GM19239 (cell line): ENCODE data around the gene TOMT.

Experiments
- DNase-seq: peaks from one replicate; pipeline ENCODE4 v3.0.0; 2011; ENCODE audit warnings: low spot score; ENCODE audit not compliant: insufficient read length
- FAIRE-seq: peaks from 2 replicates; lab custom pipeline; 2011; peaks lifted over from hg19 to GRCh38; lab: Jason Lieb, UNC

Gene TOMT, protein sequence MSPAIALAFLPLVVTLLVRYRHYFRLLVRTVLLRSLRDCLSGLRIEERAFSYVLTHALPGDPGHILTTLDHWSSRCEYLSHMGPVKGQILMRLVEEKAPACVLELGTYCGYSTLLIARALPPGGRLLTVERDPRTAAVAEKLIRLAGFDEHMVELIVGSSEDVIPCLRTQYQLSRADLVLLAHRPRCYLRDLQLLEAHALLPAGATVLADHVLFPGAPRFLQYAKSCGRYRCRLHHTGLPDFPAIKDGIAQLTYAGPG

DNA sequence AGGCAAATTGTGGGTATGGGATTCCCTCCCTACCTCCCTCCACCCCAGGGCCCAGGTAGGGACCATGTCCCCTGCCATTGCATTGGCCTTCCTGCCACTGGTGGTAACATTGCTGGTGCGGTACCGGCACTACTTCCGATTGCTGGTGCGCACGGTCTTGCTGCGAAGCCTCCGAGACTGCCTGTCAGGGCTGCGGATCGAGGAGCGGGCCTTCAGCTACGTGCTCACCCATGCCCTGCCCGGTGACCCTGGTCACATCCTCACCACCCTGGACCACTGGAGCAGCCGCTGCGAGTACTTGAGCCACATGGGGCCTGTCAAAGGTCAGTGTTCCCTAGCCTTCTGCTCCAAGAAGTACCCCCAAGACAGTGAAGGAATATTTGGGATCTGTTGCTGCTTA, at the start of gene TOMT:
TOMT (plus strand) TSS at position 37 of the 400 bp plus-strand sequence; CDS start at position 65, 28 bp downstream.
- DNase-seq (no peak), FAIRE-seq (no peak)

DNA sequence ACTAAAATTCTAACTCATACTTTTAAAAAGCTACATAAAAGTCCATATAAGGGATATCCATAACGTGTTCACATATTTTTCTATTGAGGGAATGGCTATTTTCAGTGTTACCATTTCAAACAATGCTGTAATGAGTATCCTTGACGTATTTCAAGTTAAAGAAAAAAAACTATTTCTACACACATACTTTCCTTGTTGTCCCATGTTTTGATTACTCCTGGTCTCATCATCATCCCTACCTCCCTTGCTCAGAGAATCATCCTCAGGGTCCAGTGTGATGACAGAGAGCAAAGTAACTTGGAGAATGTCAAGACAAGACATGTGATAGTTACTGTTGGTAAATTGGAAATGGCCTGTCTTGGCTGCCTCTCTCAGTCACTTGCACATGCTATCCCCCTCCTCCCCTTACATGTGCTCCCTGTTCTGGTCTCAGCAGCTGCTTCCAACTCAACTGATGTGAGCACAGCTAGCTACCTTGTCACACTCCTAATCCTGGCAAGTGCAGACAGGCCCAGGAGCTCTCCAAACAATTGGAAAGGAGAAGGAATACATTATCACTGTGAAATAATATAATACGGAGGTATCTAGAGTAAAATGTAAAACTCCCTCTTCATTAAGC, 47.2 kb upstream of the TOMT start:
- DNase-seq (no peak), FAIRE-seq (no peak)

DNA sequence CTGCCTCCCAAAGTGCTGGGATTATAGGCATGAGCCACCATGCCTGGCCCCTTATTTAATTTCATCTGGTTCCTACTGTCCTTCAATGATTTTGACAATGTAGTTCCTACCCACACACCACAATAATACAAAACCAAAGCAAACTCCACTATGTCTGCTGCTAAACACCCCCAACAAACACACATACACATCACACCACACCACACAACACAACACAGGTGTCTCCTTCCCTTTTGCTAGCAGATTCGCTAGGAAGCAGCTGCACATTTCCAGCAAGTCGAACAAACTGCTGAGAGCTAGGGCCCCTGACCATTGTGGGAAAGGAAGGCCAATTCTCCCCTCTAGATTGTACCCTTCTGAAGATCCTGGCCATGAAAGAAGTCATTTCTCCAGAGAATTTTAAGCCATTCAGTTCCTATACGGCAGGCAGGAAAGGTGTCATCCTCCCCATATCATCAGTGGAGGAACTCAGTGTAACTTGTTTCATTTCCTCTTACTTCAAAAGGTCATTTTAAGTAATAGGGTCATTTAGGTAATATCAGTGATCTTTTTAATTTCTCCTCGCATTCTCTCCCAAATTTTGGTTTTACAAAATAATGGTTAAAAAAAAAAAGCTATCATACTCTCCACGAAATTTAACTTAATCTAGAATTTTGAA, 43.9 kb upstream of the TOMT start:
- FAIRE-seq (no peak), DNase-seq (no peak)

DNA sequence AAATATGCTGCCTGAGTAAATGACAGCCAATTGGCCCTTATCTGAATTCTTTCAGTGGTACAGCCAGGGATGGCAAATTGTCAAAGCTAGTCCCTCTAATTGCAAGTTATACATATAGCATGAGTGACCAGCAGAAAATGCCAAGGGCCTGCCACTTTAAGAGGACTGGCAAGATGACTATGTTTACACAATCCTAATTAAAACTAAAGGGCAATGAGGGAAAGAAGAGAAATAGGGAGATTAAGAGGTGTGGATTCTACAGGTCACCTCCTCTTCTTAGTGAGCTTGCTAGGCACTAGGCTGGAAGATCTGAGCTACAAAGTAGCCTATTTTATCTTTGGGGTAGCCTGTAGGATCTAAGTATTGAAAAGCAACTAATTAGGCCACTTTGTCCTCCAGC, 38.9 kb upstream of the TOMT start:
- FAIRE-seq = no peak

DNA sequence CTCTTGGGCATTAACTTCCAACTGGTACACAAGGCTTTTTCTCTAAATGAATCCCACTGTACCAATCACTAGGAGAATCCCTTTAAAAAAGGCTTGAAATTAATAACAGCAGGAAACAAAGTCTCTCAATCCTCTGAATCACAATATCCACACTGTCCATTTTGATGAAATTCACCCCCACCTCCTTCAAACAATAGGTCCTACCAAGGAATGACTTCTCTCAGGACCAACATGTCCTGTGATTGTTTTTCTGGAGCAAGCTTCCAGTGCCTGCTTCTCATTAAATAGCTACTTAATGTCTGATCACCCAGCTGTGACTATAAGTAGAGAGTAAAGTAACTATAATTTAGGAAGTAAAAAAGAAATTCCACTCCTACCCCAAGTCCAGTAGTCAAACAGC, 38.5 kb upstream of the TOMT start:
- DNase-seq (no peak), FAIRE-seq (peak; percentile 4)

More for the DNA sequence above, 38.9 kb upstream of the TOMT start:
- no peak for DNase-seq

DNA sequence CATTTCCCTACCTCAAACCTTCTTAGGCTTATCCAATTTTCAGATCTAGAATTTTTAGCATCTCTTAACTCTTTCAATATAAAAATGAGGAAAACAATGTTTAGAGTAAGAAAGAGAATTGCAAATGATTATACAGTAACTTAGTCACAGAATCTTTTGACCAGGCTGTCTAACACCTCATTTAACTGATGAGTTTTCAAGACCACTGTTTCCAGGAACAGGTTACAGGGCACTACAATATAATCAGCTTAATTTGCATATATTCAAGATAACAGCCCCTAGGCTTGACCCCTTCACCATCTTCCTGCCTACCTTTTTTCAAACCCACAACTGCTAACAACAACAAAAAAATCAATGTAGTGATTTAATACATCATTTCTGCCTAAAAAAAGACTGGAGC, 38.0 kb upstream of the TOMT start:
- no peak for FAIRE-seq

DNA sequence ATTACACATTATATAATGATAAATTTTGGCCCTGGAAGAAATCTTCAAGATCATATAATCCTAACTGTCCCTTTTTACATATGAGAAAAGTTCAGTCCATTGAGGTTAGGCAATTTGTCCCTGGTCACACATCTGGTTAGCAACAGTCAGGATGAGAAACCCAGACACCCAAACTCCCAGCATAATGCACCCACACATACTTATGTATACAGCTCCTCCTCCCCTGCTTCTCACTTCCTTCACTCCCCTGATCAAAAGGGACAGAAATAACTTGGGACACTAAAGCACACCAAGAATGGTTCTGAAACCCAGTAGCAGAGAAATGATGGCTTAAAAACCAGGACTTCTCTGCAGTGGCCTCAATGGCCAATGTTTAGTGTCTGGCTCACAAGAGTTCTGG, 36.5 kb upstream of the TOMT start:
- FAIRE-seq = peak; percentile 14
- DNase-seq = no peak

More for the DNA sequence above, 38.0 kb upstream of the TOMT start:
- no peak for DNase-seq

DNA sequence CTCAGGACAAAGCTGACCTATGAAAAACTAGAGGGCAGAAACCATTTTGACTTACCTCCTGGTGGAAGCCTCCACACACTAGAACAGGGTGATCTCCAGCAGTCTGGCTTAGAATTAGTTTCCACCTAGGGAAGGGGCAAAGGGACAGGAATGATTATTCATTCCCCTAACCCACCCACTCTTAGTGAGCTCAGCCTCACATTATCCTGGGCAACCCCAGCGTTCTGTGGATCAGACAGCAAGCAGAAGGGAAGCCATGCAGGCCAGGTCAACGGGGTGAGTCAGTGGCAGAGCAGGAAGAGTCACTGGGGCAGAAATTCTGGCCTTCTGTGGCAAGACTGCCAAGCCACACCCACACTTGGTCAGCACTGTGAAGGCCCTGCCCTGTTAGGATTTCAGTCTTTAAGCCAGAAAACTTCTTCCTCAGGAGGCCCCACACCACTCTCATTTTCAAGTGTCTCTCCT, 35.9 kb upstream of the TOMT start:
- DNase-seq = no peak
- FAIRE-seq = peak; percentile 81

DNA sequence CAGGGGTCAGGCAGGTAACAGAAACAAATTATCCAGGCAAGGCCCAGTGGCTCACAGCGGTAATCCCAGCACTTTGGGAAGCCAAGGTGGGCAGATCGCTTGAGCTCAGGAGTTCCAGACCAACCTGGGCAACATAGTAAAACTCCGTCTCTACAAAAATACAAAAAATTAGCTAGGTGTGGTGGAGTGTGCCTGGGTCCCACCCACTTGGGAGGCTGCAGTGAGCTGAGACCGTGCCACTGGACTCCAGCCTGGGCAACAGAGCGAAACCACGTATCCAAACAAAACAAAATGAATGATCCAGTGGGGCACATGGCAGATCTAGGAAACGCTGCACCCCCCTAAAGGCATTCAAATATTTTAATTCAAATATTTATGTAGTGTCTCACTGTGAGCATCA, 35.2 kb upstream of the TOMT start:
- no peak for DNase-seq
- no peak for FAIRE-seq

DNA sequence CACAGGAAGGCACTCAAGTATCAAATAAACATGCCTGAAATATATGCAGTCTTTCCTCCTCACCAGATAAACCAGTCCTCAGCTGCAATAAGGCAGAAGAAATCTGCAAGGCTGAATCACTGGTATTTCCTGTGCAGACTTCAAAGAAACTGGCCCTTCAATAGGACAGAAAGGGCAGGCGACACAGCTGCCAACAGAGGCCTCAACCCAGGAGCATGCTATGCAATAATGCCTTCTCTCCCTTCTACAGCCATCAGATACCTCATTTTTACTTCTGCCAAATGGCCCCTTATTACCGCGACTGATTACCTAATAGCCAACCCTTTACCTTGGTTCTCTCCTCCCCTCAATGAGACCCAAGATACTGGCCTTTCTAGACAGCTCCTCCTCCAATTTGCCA, 33.4 kb upstream of the TOMT start:
- DNase-seq = no peak
- FAIRE-seq = no peak

DNA sequence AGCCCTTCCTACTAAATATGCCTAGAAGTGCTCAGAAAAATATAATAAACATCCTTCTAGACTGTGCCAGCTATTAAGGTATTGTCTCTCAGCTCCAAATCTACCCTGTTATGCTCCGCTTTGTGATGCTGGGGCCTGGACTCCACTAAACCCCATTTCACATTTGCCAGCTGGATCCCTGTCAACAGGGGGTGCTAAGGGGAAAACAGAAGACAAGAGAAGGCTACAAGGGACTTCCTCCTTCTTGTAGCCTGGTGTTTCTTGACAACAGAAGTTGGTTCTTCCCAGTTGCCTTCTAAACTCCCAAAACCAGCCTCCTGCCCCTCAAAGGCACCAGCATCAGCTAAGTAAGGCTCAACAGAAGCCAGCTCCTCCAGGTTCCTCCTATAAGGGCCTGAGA, 30.6 kb upstream of the TOMT start:
- DNase-seq (no peak), FAIRE-seq (no peak)

DNA sequence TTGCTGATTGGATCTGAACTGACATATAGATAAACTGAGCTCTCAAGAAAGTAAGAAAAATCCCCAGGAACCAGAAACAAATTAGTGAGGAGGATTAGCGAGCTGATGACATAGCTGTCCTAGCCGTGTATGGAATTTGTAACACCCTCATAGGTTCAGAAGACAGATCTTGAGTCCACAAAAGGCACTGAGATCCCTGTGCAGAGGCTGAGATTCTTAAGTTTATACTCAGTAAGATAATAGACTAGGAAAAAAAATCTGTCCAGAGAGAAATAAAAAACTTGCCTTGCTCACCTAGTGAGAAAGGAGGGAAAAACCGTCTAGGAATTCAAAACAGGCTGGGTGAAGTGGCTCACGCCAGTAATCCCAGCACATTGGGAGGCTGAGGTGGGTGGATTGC, 30.0 kb upstream of the TOMT start:
- DNase-seq = no peak
- FAIRE-seq = no peak

DNA sequence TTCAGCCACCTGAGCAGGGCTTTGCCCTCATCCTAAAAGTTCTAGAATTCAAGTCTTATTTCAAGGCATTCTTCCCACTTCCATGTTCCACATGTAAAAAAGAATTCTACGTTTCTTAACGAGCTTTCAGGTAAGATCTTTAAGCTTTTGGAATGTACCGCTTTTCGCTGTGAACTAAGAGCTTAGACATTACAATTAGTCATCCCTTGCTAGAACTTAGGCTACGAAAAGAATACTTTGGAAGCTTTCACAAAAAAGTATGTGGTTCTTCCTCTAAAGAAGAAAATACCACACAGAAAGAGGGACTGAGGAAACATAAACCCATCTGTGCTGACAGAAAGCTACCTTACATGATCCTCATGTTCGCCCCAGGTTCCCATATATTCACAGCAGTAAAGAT, 27.2 kb upstream of the TOMT start:
- no peak for FAIRE-seq
- DNase-seq = no peak

DNA sequence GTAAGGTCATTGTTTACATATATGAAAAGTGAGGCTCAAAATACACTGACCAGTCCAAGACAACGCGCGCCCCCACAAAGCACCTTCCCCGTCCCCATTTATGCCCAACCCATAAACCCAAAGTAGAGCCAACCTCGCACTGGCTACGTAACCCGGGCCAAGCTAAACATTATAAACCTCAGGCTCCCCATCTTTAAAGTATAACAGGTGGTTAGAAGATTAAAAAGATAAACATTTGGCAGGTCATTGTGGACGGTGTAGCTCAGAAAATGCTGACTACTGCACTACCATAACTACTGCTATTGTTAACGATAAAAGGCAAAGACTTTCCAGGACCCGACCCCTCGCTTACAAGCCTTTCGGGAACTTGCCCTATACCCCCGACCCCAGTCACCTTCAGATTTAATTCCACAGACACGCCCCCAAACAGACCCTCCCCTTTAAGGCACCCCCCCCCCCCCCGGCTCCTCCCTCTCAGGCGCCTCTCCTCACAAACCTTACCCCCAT, 25.9 kb upstream of the TOMT start:
- DNase-seq (no peak), FAIRE-seq (peak; percentile 40)

DNA sequence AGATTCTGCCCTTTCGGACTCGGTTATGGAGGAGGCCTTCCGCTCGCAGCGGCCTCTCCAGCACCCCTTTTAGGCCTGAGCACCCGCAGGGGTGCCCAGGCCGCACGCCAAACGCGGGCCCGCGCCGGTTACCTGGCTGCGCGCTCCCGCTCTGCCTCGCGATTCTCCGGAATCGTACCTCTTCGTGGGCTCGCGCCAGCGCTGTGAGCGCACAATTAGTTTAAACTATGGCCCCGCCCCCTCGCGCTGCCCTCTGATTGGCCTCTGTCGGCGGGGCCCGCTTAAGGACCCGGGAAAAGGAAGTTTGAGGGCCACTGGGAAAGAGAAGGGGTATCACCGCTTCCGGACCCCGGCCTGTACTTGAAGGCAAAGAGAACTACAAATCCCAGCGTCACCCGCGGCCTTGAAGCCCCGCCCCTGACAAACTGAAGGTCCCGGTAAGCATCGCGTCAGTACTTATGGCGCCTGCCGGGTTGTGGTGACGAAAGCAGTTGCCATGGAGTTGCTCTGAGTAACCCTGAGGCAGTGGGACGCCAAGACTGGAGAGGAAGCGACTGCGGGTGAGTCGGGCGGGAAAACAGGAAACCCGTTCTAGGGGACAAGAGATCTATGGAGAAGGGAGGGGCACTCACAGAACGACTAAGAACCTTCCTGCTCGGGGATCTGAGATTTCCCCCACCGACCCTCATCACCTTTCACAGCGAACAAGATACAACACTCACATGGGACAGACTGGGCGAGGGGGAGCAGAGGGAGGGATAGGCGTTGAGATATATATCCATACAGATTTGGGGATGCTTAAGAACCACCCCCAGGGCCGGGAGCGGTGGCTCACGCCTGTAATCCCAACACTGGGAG, 25.2 kb upstream of the TOMT start, which contains the start of the genes LRRC51 and NUMA1:
LRRC51 (plus strand) TSS at position 525 of the 858 bp plus-strand sequence. CDS start 8,234 bp downstream, outside the sequence.
NUMA1 (minus strand) TSS at position 217 of the 858 bp plus-strand sequence. CDS start 44,599 bp downstream, outside the sequence.
- peak; percentile 77 for DNase-seq
- FAIRE-seq = peak; percentile 98

DNA sequence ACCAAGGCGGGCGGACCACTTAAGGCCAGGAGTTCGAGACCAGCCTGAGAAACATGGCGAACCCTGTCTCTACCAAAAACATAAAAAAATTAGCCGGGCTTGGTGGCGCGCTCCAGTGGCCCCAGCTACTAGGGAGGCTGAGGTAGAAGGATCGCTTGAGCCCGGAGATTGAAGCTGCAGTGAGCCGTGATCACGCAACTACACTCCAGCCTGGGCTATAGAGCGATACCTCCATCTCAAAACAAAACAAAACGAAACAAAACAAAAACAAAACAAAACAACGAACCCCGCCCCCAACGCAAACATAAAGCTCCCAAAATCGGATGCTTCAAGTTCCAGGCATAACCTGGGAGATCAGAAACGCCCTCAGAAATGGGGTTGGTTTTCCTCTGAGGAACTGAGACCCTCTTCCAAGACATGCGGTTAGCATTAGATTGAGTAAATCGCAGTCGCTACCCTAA, 24.5 kb upstream of the TOMT start:
- no peak for FAIRE-seq
- DNase-seq = no peak

DNA sequence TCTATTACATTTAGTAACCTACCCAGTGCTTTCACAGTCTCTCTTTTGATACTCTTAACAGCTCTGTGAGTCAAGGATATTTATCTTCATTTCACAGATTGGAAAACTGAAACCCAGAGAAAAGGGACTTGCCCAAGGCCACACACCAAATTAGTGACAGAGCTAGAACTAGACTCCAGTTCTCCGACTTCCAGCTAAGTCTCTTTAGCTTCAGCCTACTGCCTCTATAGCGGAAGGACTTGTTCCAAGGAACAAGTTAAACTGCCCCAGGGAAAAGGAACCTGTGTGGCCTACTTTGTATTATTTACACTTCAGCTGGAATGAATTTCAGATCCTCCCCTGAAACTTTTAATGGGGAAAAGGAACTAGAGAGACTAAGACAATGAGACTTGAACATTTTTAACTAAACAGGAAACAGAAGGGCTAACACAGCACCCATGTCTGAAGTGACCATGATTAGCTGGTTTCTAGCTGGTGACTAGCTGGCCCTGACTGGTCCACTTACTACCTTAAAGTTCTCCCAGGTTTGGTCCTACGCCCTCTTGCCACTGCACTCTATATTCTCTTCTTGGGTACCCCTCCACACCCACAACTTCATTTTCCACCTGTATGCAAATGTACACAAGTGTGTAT, 23.8 kb upstream of the TOMT start:
- DNase-seq (no peak), FAIRE-seq (no peak)

DNA sequence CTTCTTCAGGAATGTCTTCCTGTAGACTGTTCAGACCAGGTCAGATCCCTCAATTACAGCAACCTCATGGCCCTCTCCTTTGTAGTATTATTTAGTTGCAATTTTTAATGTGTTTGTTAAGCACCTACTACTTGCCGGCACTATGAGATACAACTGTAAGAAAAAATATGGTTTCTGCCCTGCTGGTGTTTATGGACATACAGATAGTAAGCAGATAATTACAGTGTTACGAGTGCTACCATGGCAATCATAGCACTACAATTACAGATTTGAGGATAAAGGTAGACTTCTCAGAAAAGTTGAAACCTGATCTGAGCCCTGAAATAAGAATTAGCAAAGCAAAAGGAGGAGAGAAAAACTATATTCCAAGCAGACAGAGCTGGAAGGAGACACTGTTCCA, 22.3 kb upstream of the TOMT start:
- DNase-seq = no peak
- FAIRE-seq = no peak

DNA sequence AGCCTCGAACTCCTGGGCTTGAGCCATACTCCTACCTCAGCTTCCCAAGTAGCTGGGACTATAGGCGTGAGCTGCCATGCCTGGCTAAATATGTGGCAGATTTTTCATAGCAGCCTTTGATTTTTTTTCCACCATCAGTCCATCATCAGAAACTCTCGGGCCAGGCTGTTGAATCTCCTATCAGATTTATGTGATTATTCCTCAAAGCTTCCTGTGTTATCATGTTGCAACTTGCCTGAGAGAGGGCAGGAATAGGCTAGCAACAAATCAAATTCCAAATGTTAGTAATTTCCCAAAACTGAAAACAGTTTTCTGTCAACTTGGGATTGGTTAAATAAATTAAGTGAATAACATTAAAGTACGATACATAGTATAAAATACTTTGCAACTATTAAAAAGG, 21.6 kb upstream of the TOMT start:
- DNase-seq (no peak), FAIRE-seq (no peak)

DNA sequence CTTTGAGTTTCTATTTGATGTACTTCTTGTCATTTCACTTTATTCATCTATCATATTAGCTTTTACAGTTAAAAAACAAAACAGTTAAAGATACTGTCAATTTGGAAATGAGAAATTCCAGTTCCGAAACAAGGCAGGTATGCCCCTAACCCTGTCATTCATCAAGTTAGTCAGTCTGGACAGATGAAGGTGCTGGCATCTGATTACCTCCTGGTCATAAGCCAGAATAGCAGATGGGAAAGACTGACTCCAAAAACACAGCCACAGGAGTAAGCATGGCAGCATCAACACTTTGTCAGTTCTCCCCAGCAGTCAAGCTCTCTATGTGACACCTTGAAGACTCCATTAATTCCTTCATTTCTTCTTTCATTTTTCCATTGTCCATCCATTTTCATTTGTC, 20.8 kb upstream of the TOMT start:
- FAIRE-seq = no peak
- no peak for DNase-seq
